Measurements from ENCODE around the gene FAM32A. TPM values are rescaled to one million over a fixed set of nuclear protein-coding genes. Genes with fewer than 3 reads are reported as not detected.

FAM32A gene
- total RNA-seq, 1 experiment from 2014 or later: 141 TPM

DNA sequence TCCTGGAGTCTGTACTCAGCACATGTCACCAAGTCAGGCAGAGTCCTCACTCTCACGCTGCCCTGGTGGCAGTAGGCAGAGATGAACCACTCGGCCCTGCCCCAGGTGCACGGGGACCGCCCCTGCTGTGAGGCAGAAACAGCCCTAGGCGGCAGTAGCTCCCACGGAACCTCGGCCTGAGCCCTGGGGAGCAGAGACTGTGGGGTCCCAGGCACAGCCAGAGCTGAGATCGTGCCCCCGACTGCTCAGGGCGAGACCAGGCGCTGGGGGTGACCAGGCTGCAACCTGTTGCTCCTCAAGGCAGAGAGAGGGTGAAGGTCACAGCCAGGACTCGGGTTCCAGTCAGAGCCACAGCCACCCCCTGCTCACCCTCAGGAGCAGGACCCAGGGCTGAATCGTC, 47.4 kb downstream of the FAM32A start:
- no TSS peak for BruUV-seq (replicated peaks)
- no peak overlapping the region for H3K4me2 ChIP-seq (ENCODE audit: low read length)
- no peaks in the 10 kb centered on the region for H3K27me3 ChIP-seq (ENCODE audit: low read length)
- no peak for DNase-seq
- TF ChIP-seq EZH2phosphoT487 (IDR thresholded peaks at IDR 0.05; ENCODE audit: borderline replicate concordance, low read length) (no peak), EZH2 (IDR thresholded peaks at IDR 0.05; ENCODE audit: low read length, unreplicated experiment) (no peak)
- TF ChIP-seq, protein P1, sequence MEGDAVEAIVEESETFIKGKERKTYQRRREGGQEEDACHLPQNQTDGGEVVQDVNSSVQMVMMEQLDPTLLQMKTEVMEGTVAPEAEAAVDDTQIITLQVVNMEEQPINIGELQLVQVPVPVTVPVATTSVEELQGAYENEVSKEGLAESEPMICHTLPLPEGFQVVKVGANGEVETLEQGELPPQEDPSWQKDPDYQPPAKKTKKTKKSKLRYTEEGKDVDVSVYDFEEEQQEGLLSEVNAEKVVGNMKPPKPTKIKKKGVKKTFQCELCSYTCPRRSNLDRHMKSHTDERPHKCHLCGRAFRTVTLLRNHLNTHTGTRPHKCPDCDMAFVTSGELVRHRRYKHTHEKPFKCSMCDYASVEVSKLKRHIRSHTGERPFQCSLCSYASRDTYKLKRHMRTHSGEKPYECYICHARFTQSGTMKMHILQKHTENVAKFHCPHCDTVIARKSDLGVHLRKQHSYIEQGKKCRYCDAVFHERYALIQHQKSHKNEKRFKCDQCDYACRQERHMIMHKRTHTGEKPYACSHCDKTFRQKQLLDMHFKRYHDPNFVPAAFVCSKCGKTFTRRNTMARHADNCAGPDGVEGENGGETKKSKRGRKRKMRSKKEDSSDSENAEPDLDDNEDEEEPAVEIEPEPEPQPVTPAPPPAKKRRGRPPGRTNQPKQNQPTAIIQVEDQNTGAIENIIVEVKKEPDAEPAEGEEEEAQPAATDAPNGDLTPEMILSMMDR (conservative IDR thresholded peaks at IDR 0.05; ENCODE audit: low read depth, low read length): no peak
- no peak overlapping the region for H3K27ac ChIP-seq (ENCODE audit: low read length)
- ChIA-PET POLR2A (ENCODE audit: unreplicated experiment) (no interaction called here), CTCF (no interaction called here)
- H3K9me2 ChIP-seq (replicated peaks; ENCODE audit: low read length): no peaks in the 10 kb centered on the region
- intact Hi-C loops (cut with micrococcal nuclease): no loop called here
- no peaks in the 10 kb centered on the region for H3F3A ChIP-seq (ENCODE audit: low read length, unreplicated experiment)
- no peak overlapping the region for H3K9ac ChIP-seq (ENCODE audit: low read length)
- peaks cover 8% of the 10 kb centered on the region; the same call in 1 of the 2 replicates for H3K36me3 ChIP-seq (ENCODE audit: low read depth, low read length)
- no peaks in the 10 kb centered on the region for H3K79me2 ChIP-seq (ENCODE audit: low read length)
- no peak for ATAC-seq
- H2AFZ ChIP-seq (ENCODE audit: low read length): no peak overlapping the region
- no peak overlapping the region for H3K4me3 ChIP-seq (ENCODE audit: low read length)
- no peaks in the 10 kb centered on the region for H3K4me1 ChIP-seq (ENCODE audit: insufficient read depth, low read length)
- no peaks in the 10 kb centered on the region for H3K9me3 ChIP-seq (ENCODE audit: low read length)
- H4K20me1 ChIP-seq (ENCODE audit: low read length): no peaks in the 10 kb centered on the region

DNA sequence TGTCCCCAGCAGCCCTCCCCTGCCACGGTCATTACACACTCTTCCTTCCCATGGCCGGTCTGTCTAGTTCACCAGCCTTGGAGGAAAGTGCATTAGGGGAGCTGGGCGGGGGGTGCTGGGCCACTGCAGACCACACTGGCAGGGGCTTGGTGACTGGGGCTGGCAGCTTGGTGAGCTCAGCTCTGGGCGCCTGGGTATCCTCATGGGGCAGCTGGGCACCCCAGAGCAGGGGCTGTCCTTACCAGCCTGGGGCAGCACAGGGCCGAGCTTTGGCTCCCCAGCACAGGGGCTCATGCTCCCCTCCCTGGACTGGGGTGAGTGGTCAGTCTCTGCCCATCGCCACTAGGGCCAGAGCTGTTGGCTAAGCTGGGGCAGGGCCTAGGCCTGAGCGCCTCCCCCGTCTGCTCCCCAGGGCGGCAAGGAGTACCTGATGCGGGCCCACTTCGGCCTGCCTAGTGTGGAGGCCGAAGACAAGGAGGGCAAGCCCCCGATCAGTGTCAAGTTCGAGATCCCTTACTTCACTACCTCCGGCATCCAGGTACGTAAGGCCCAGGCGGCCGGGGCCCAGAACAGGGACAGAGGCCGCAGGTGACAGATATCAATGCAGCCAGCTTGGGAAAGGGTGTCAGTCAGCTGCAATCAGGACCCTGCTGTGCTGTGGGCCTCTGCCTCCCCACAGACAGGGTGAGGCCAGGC, 48.0 kb downstream of the FAM32A start:
- H3K36me3 ChIP-seq (ENCODE audit: low read depth, low read length): peaks cover 3% of the 10 kb centered on the region; the same call in 1 of the 2 replicates
- DNase-seq (no peak), ATAC-seq (no peak)
- ChIA-PET CTCF (no interaction called here), POLR2A (ENCODE audit: unreplicated experiment) (no interaction called here)
- H3K9me2 ChIP-seq (replicated peaks; ENCODE audit: low read length): no peaks in the 10 kb centered on the region
- no peak overlapping the region for H3K9ac ChIP-seq (ENCODE audit: low read length)
- no peaks in the 10 kb centered on the region for H3K9me3 ChIP-seq (ENCODE audit: low read length)
- H2AFZ ChIP-seq (ENCODE audit: low read length): no peak overlapping the region
- H3K27ac ChIP-seq (ENCODE audit: low read length): no peak overlapping the region
- no peak overlapping the region for H3K4me2 ChIP-seq (ENCODE audit: low read length)
- no peaks in the 10 kb centered on the region for H4K20me1 ChIP-seq (ENCODE audit: low read length)
- H3K4me1 ChIP-seq (ENCODE audit: insufficient read depth, low read length): no peaks in the 10 kb centered on the region
- no peaks in the 10 kb centered on the region for H3K79me2 ChIP-seq (ENCODE audit: low read length)
- no peaks in the 10 kb centered on the region for H3K27me3 ChIP-seq (ENCODE audit: low read length)
- no TSS peak for BruUV-seq (replicated peaks)
- H3K4me3 ChIP-seq (ENCODE audit: low read length): no peak overlapping the region
- intact Hi-C loops (cut with micrococcal nuclease): no loop called here
- H3F3A ChIP-seq (ENCODE audit: low read length, unreplicated experiment): no peaks in the 10 kb centered on the region
- TF ChIP-seq EZH2phosphoT487 (IDR thresholded peaks at IDR 0.05; ENCODE audit: borderline replicate concordance, low read length) (no peak), EZH2 (IDR thresholded peaks at IDR 0.05; ENCODE audit: low read length, unreplicated experiment) (no peak)
- TF ChIP-seq, protein P1 (conservative IDR thresholded peaks at IDR 0.05; ENCODE audit: low read depth, low read length): no peak

DNA sequence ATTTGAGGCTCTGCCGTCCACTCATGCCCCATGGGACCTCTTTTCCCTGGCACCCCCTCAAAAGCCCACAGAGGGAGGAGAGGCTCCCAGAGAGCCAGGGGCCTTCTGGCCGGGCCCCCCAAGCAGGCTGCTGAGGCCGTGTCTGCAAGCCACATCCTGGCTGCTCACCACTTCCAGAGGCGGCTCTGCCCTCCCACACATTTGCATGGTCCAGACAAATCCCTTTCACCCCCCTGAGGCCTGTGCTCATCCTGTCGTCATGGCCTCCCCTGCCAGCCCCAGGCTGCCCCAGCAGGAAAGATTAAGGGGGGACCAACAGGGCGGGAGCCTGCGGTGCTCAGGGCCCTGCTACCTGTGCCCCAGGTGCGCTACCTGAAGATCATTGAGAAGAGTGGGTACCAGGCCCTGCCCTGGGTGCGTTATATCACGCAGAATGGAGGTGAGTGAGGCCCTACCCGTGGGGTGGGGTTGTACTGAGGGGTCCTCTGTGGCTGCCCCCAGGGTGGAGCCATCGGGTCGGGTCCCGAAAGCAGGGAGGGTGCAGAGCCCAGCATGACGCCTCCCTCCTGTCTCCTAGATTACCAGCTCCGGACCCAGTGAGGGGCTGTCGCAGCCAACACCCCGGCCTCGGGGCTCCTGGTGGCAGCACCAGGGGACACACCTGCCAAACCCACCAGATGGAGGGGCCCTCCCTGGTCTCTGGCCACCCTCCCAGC, 48.8 kb downstream of the FAM32A start:
- intact Hi-C loops (cut with micrococcal nuclease): no loop called here
- DNase-seq: no peak
- Histone ChIP-seq H3K9me2 (replicated peaks; ENCODE audit: low read length) (no peaks in the 10 kb centered on the region), H3K36me3 (ENCODE audit: low read depth, low read length) (0 out of 2 replicates have a peak, but pooled peaks cover 3% of the 10 kb centered on the region), H3K79me2 (ENCODE audit: low read length) (no peaks in the 10 kb centered on the region), H2AFZ (ENCODE audit: low read length) (no peak overlapping the region), H3K4me3 (ENCODE audit: low read length) (no peak overlapping the region), H3K27me3 (ENCODE audit: low read length) (no peaks in the 10 kb centered on the region), H3F3A (ENCODE audit: low read length, unreplicated experiment) (no peaks in the 10 kb centered on the region), H3K27ac (ENCODE audit: low read length) (no peak overlapping the region), H3K4me2 (ENCODE audit: low read length) (no peak overlapping the region), H4K20me1 (ENCODE audit: low read length) (no peaks in the 10 kb centered on the region), H3K9ac (ENCODE audit: low read length) (no peak overlapping the region), H3K9me3 (ENCODE audit: low read length) (no peaks in the 10 kb centered on the region), H3K4me1 (ENCODE audit: insufficient read depth, low read length) (no peaks in the 10 kb centered on the region)
- BruUV-seq (replicated peaks): no TSS peak
- ChIA-PET POLR2A (ENCODE audit: unreplicated experiment) (no interaction called here), CTCF (no interaction called here)
- TF ChIP-seq, protein P1 (conservative IDR thresholded peaks at IDR 0.05; ENCODE audit: low read depth, low read length): no peak
- TF ChIP-seq EZH2phosphoT487 (IDR thresholded peaks at IDR 0.05; ENCODE audit: borderline replicate concordance, low read length) (no peak), EZH2 (IDR thresholded peaks at IDR 0.05; ENCODE audit: low read length, unreplicated experiment) (no peak)
- no peak for ATAC-seq

Measured in PC-3 (cell line).